ENCODE data around the gene DIP2C.

DIP2C gene

DNA sequence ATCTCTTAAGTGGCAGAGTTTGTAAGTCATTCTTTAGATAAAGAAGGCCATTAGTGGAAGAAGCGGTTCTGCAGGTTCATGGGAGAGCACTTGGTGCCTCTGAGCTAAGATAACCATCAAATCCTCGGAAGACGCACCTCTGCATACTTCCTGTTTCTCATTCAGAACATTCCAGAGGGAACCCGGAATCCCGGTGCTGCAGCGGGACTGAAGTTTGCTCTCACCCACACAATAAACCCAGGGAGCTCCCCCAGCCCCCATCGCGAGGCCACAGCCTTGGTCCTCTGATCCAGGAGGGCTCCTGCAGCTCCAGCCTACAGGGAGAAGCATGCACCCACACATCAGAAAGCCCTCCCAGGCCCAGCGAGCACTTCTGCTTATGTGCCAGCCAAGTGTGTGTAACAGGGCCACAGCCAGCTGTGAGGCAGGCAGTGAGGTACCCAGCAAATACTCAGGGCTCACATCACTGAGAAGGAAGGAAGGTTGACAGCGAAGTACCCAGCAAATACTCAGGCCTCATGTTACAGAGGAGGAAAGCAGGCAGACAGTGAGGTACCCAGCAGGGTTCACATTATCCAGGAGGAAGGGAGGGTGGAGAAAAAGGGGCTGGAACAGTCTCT lies 142.4 kb downstream of the DIP2C start:
- no peaks in the 10 kb centered on the region; the same call in none of the 2 replicates for H3K27me3 ChIP-seq (replicated peaks; ENCODE audit: control insufficient read depth, insufficient read depth, low read length)
- no peaks in the 10 kb centered on the region for H3K36me3 ChIP-seq (ENCODE audit: control insufficient read depth, insufficient read depth, low read length)
- no peak for DNase-seq (ENCODE audit: extremely low read depth, insufficient read length)
- no peak overlapping the region for H3K4me3 ChIP-seq (replicated peaks; ENCODE audit: low read depth, low read length)
- no peak for TF ChIP-seq CTCF (IDR thresholded peaks at IDR 0.05; ENCODE audit: insufficient read depth, low read length, poor library complexity, severe bottlenecking)

DNA sequence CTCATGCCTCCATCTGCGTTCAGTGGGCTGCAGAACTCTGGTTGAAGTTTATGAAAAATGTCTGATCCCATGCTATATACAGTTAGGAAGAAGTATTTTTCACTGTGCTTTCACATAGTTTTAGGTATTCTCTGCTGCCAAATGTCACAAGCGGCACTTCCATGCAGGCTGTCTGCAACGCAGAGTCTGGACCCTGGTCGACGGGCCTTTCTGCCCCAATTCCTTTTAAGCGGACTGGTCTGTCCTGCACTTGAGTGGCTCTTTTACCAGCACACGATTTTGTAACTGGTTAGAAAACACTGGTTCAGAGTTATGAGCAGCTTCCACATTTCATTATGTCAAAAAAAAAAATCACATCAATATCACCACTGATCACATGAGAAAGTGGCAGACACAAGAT lies 143.0 kb downstream of the DIP2C start:
- Histone ChIP-seq H3K36me3 (ENCODE audit: control insufficient read depth, insufficient read depth, low read length) (no peaks in the 10 kb centered on the region), H3K4me3 (replicated peaks; ENCODE audit: low read depth, low read length) (no peak overlapping the region), H3K27me3 (replicated peaks; ENCODE audit: control insufficient read depth, insufficient read depth, low read length) (no peaks in the 10 kb centered on the region; the same call in none of the 2 replicates)
- DNase-seq (ENCODE audit: extremely low read depth, insufficient read length) = no peak
- TF ChIP-seq CTCF (IDR thresholded peaks at IDR 0.05; ENCODE audit: insufficient read depth, low read length, poor library complexity, severe bottlenecking) = no peak

- Histone ChIP-seq H3K4me3 (replicated peaks; ENCODE audit: low read depth, low read length) (no peak overlapping the region), H3K27me3 (replicated peaks; ENCODE audit: control insufficient read depth, insufficient read depth, low read length) (no peaks in the 10 kb centered on the region; the same call in 1 of the 2 replicates)
- TF ChIP-seq CTCF (IDR thresholded peaks at IDR 0.05; ENCODE audit: insufficient read depth, low read length, poor library complexity, severe bottlenecking) = no peak
These were observed 145.3 kb downstream of the DIP2C start for GRCh38 chr10:543862-544822.

DNA sequence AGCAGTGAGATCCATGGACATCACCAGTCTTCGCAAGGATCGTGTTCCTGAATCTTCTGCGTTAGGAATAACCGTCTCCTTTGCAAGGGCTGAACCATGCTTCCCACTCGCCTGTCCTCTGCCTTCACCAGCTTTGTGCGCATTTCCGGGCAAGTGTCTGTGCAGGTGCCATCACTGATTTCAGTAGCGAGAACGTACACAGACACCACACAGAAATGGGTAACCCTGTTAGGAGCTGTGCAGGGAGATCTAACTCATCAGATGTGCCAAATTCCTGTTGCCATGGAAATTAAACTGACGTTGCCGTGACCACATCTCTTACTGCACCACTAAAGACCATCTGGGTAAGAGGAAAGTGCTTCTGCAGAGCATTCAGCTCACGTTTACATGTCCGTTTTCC lies 146.3 kb downstream of the DIP2C start:
- no peak for DNase-seq (ENCODE audit: extremely low read depth, insufficient read length)
- Histone ChIP-seq H3K4me3 (replicated peaks; ENCODE audit: low read depth, low read length) (no peak overlapping the region), H3K36me3 (ENCODE audit: control insufficient read depth, insufficient read depth, low read length) (no peaks in the 10 kb centered on the region), H3K27me3 (replicated peaks; ENCODE audit: control insufficient read depth, insufficient read depth, low read length) (no peaks in the 10 kb centered on the region; the same call in 1 of the 2 replicates)
- TF ChIP-seq CTCF (IDR thresholded peaks at IDR 0.05; ENCODE audit: insufficient read depth, low read length, poor library complexity, severe bottlenecking) = no peak

More at GRCh38 chr10:543862-544822, 145.3 kb downstream of the DIP2C start:
- DNase-seq (ENCODE audit: extremely low read depth, insufficient read length) = no peak
- H3K36me3 ChIP-seq (ENCODE audit: control insufficient read depth, insufficient read depth, low read length) = no peaks in the 10 kb centered on the region

- H3K4me3 ChIP-seq (replicated peaks; ENCODE audit: low read depth, low read length) = no peak overlapping the region
- peak; percentile 65 for DNase-seq (ENCODE audit: extremely low read depth, insufficient read length)
- no peaks in the 10 kb centered on the region; the same call in 1 of the 2 replicates for H3K27me3 ChIP-seq (replicated peaks; ENCODE audit: control insufficient read depth, insufficient read depth, low read length)
- no peak for TF ChIP-seq CTCF (IDR thresholded peaks at IDR 0.05; ENCODE audit: insufficient read depth, low read length, poor library complexity, severe bottlenecking)
- H3K36me3 ChIP-seq (ENCODE audit: control insufficient read depth, insufficient read depth, low read length) = no peaks in the 10 kb centered on the region
These were observed 147.6 kb downstream of the DIP2C start for GRCh38 chr10:541750-542371.
